Glutamatergic neuron (in vitro differentiated cells): ENCODE results near the gene HMGN1. TPM values are rescaled to one million over a fixed set of nuclear protein-coding genes. Genes with fewer than 3 reads are reported as not detected.
"Not testable (repeated sequence)": the region's sequence is repeated elsewhere in the genome, so short reads cannot be mapped to it uniquely, and the experiment has no call there.

ENCODE experiments used
- DNase-seq: peaks from one replicate; pipeline ENCODE4 v3.0.0; 2022
- H3K27ac Mint-ChIP-seq: one replicate; pipeline ENCODE4 v1.8.0; 2020; ENCODE audit warnings: mild to moderate bottlenecking, mixed read lengths, inconsistent platforms; ENCODE audit not compliant: unreplicated experiment
- H3K27me3 Mint-ChIP-seq: one replicate; pipeline ENCODE4 v1.8.0; 2020; ENCODE audit warnings: mild to moderate bottlenecking, moderate library complexity, mixed read lengths, inconsistent platforms; ENCODE audit not compliant: unreplicated experiment
- H3K36me3 Mint-ChIP-seq: one replicate; pipeline ENCODE4 v1.8.0; 2020; ENCODE audit warnings: mild to moderate bottlenecking, mixed read lengths, inconsistent platforms; ENCODE audit not compliant: unreplicated experiment
- H3K4me1 Mint-ChIP-seq: one replicate; pipeline ENCODE4 v1.8.0; 2020; ENCODE audit warnings: mild to moderate bottlenecking, low read depth, mixed read lengths, inconsistent platforms; ENCODE audit not compliant: unreplicated experiment
- H3K4me3 Mint-ChIP-seq: one replicate; pipeline ENCODE4 v1.8.0; 2020; ENCODE audit warnings: mild to moderate bottlenecking, mixed read lengths, inconsistent platforms; ENCODE audit not compliant: unreplicated experiment
- H3K9me3 Mint-ChIP-seq: one replicate; pipeline ENCODE4 v1.8.0; 2020; ENCODE audit warnings: mild to moderate bottlenecking, moderate library complexity, mixed read lengths, inconsistent platforms; ENCODE audit not compliant: unreplicated experiment
- CTCF ChIP-seq: fragments of 200-600 bp; sonication (generic); IDR thresholded peaks from one replicate; pipeline ENCODE4 v1.5.0; 2021; ENCODE audit not compliant: partially characterized antibody, unreplicated experiment
- total RNA-seq: library from RNA; stranded (reverse); fragmentation: NEBNext Ultra II Directional; extraction: Animal tissue kit (Norgen Biotek cat#: 25700); gene quantifications from one replicate; pipeline ENCODE4 v1.2.1, GENCODE V29; 2021; ENCODE audit not compliant: unreplicated experiment

HMGN1 gene
- total RNA-seq, 1 donor from 2014 or later, result 231 TPM

GRCh38 chr21:39377444-39378050 is 28.7 kb upstream of the HMGN1 start:
- H3K27me3 Mint-ChIP-seq, result peaks cover 3% of the 10 kb centered on the region
- no peak overlapping the region for H3K27ac Mint-ChIP-seq
- H3K4me1 Mint-ChIP-seq, result peaks cover 3% of the 10 kb centered on the region
- no peaks in the 10 kb centered on the region for H3K36me3 Mint-ChIP-seq
- H3K4me3 Mint-ChIP-seq, result no peak overlapping the region
- no peak for TF ChIP-seq CTCF
- H3K9me3 Mint-ChIP-seq, result peaks cover 2% of the 10 kb centered on the region
- no peak for DNase-seq

- Mint-ChIP-seq H3K4me1 (peaks cover 4% of the 10 kb centered on the region), H3K27me3 (peaks cover 3% of the 10 kb centered on the region), H3K4me3 (no peak overlapping the region), H3K9me3 (no peaks in the 10 kb centered on the region), H3K27ac (no peak overlapping the region), H3K36me3 (no peaks in the 10 kb centered on the region)
- no peak for TF ChIP-seq CTCF
- DNase-seq, result no peak
Observed at GRCh38 chr21:39375446-39375845, 26.6 kb upstream of the HMGN1 start.

- H3K27me3 Mint-ChIP-seq, result peaks cover 3% of the 10 kb centered on the region
- no peak overlapping the region for H3K27ac Mint-ChIP-seq
- no peak for DNase-seq
- TF ChIP-seq CTCF, result no peak
- H3K4me1 Mint-ChIP-seq, result peaks cover 6% of the 10 kb centered on the region
- no peaks in the 10 kb centered on the region for H3K9me3 Mint-ChIP-seq
- no peaks in the 10 kb centered on the region for H3K36me3 Mint-ChIP-seq
- H3K4me3 Mint-ChIP-seq, result no peak overlapping the region
Observed at GRCh38 chr21:39374046-39374445, 25.2 kb upstream of the HMGN1 start.

- H3K27ac Mint-ChIP-seq, result no peak overlapping the region
- DNase-seq, result no peak
- peaks cover 6% of the 10 kb centered on the region for H3K4me1 Mint-ChIP-seq
- H3K27me3 Mint-ChIP-seq, result peaks cover 3% of the 10 kb centered on the region
- no peak for TF ChIP-seq CTCF
- H3K4me3 Mint-ChIP-seq, result no peak overlapping the region
- no peaks in the 10 kb centered on the region for H3K36me3 Mint-ChIP-seq
- no peaks in the 10 kb centered on the region for H3K9me3 Mint-ChIP-seq
Observed at GRCh38 chr21:39373634-39374033, 24.7 kb upstream of the HMGN1 start.

GRCh38 chr21:39369896-39370288 is 21.0 kb upstream of the HMGN1 start:
- H3K4me3 Mint-ChIP-seq, H3K27me3 Mint-ChIP-seq, H3K36me3 Mint-ChIP-seq: not testable (repeated sequence)

GRCh38 chr21:39367783-39368182 is 18.9 kb upstream of the HMGN1 start:
- no peak for TF ChIP-seq CTCF
- Mint-ChIP-seq H3K4me3 (no peak overlapping the region), H3K4me1 (peaks cover 9% of the 10 kb centered on the region), H3K36me3 (no peaks in the 10 kb centered on the region), H3K27ac (no peak overlapping the region), H3K27me3 (no peaks in the 10 kb centered on the region), H3K9me3 (no peaks in the 10 kb centered on the region)
- no peak for DNase-seq

More at GRCh38 chr21:39369896-39370288, 21.0 kb upstream of the HMGN1 start:
- not testable (repeated sequence) for H3K27ac Mint-ChIP-seq, H3K9me3 Mint-ChIP-seq, DNase-seq, H3K4me1 Mint-ChIP-seq
